ENCODE results near the gene MYLK4.

- TF ChIP-seq, protein P1, sequence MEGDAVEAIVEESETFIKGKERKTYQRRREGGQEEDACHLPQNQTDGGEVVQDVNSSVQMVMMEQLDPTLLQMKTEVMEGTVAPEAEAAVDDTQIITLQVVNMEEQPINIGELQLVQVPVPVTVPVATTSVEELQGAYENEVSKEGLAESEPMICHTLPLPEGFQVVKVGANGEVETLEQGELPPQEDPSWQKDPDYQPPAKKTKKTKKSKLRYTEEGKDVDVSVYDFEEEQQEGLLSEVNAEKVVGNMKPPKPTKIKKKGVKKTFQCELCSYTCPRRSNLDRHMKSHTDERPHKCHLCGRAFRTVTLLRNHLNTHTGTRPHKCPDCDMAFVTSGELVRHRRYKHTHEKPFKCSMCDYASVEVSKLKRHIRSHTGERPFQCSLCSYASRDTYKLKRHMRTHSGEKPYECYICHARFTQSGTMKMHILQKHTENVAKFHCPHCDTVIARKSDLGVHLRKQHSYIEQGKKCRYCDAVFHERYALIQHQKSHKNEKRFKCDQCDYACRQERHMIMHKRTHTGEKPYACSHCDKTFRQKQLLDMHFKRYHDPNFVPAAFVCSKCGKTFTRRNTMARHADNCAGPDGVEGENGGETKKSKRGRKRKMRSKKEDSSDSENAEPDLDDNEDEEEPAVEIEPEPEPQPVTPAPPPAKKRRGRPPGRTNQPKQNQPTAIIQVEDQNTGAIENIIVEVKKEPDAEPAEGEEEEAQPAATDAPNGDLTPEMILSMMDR (IDR thresholded peaks at IDR 0.05; ENCODE audit: insufficient read depth, low read depth, low read length) = no peak
- TF ChIP-seq EZH2 (IDR thresholded peaks at IDR 0.05; ENCODE audit: insufficient read depth, low read length) = no peak
Observed at GRCh38 chr6:2784061-2784460, 33.3 kb upstream of the MYLK4 start.

Measured in astrocyte (in vitro differentiated cells and primary cell).